CD14-positive monocyte (primary cell): ENCODE measurements around the gene AHNAK. TPM values are rescaled to one million over a fixed set of nuclear protein-coding genes. Genes with fewer than 3 reads are reported as not detected.

Source experiments
- DNase-seq, 3 donors: peaks; one replicate each; pipeline ENCODE4 v3.0.0-alpha.2; 2011 to 2022
- H2AFZ ChIP-seq: 2 replicates; pipeline ENCODE4 v1.6.0; 2012; ENCODE audit warnings: mild to moderate bottlenecking, low read depth, low read length, inconsistent platforms; ENCODE audit not compliant: insufficient read depth, poor library complexity, severe bottlenecking
- H3K27ac ChIP-seq, 2 donors: 1 replicate in 1 of 2; 2 replicates in 1 of 2; pipeline ENCODE4 v1.5.1; 2012 to 2013; ENCODE audit warnings: low read length in 2 of 2, control low read depth in 1 of 2, inconsistent platforms in 1 of 2, low read depth in 1 of 2, mild to moderate bottlenecking in 1 of 2
- H3K27me3 ChIP-seq, 2 donors: one replicate each; pipeline versions ENCODE4 v1.6.0 to v1.6.1; 2011 to 2013; ENCODE audit warnings: low read length in 2 of 2; ENCODE audit not compliant: control insufficient read depth in 2 of 2, insufficient read depth in 2 of 2
- H3K36me3 ChIP-seq, 2 donors: replicated peaks in 1 of 2; 1 replicate in 1 of 2; 2 replicates in 1 of 2; pipeline versions ENCODE4 v1.5.1 to v1.6.1; 2012 to 2013; ENCODE audit warnings: low read length in 2 of 2, control low read depth in 1 of 2, inconsistent platforms in 1 of 2, mild to moderate bottlenecking in 1 of 2; ENCODE audit not compliant: insufficient read depth in 2 of 2, control insufficient read depth in 1 of 2
- H3K4me1 ChIP-seq, 2 donors: 1 replicate in 1 of 2; 2 replicates in 1 of 2; pipeline versions ENCODE4 v1.5.1 to v1.6.1; 2012 to 2013; ENCODE audit warnings: low read length in 2 of 2, control low read depth in 1 of 2, inconsistent platforms in 1 of 2, mild to moderate bottlenecking in 1 of 2, moderate library complexity in 1 of 2; ENCODE audit not compliant: insufficient read depth in 2 of 2, control insufficient read depth in 1 of 2
- H3K4me2 ChIP-seq: replicated peaks from 2 replicates; pipeline ENCODE3; 2012; ENCODE audit warnings: low read length, moderate library complexity, mild to moderate bottlenecking; ENCODE audit not compliant: poor library complexity, severe bottlenecking; ENCODE audit errors: extremely low read depth
- H3K4me3 ChIP-seq, 3 experiments: fragments of 200-600 bp in 1 of 3; sonication (generic) in 1 of 3; replicated peaks in 1 of 3; 1 replicate in 2 of 3; 2 replicates in 1 of 3; pipeline ENCODE4 v1.5.1; 2011 to 2013; ENCODE audit warnings: low read length in 3 of 3, mild to moderate bottlenecking in 3 of 3, control low read depth in 2 of 3, low read depth in 2 of 3, inconsistent platforms in 1 of 3, moderate library complexity in 1 of 3
- H3K79me2 ChIP-seq: 2 replicates; pipeline ENCODE4 v1.6.0; 2012; ENCODE audit warnings: mild to moderate bottlenecking, control low read depth, inconsistent platforms, low read length, moderate library complexity; ENCODE audit not compliant: insufficient read depth
- H3K9ac ChIP-seq: 2 replicates; pipeline ENCODE4 v1.6.0; 2017; ENCODE audit warnings: low read length, mild to moderate bottlenecking; ENCODE audit not compliant: insufficient read depth, poor library complexity, severe bottlenecking
- H3K9me3 ChIP-seq, 2 donors: replicated peaks in 1 of 2; 1 replicate in 1 of 2; 2 replicates in 1 of 2; pipeline versions ENCODE4 v1.5.1 to v1.6.1; 2012 to 2013; ENCODE audit warnings: low read length in 2 of 2, control low read depth in 1 of 2; ENCODE audit not compliant: control insufficient read depth in 1 of 2, insufficient read depth in 1 of 2
- H4K20me1 ChIP-seq: 2 replicates; pipeline ENCODE4 v1.6.0; 2012; ENCODE audit warnings: mild to moderate bottlenecking, low read length, control low read depth, moderate library complexity; ENCODE audit not compliant: insufficient read depth
- H3K27ac Mint-ChIP-seq, 7 donors: one replicate each; pipeline ENCODE4 v1.8.0; 2020; ENCODE audit warnings: mild to moderate bottlenecking in 7 of 7, mixed read lengths in 7 of 7, moderate library complexity in 6 of 7, inconsistent platforms in 2 of 7
- H3K27me3 Mint-ChIP-seq, 3 donors: one replicate each; pipeline ENCODE4 v1.8.0; 2021 to 2022; ENCODE audit warnings: low read depth in 3 of 3, mild to moderate bottlenecking in 3 of 3, mixed read lengths in 3 of 3, moderate library complexity in 3 of 3, inconsistent platforms in 1 of 3
- H3K36me3 Mint-ChIP-seq, 2 donors: one replicate each; pipeline ENCODE4 v1.8.0; 2020; ENCODE audit warnings: mixed read lengths in 2 of 2, inconsistent platforms in 1 of 2, mild to moderate bottlenecking in 1 of 2
- H3K4me1 Mint-ChIP-seq: one replicate; pipeline ENCODE4 v1.8.0; 2020; ENCODE audit warnings: mild to moderate bottlenecking, mixed read lengths
- H3K4me3 Mint-ChIP-seq, 2 donors: one replicate each; pipeline ENCODE4 v1.8.0; 2020; ENCODE audit warnings: mild to moderate bottlenecking in 2 of 2, mixed read lengths in 2 of 2, moderate library complexity in 1 of 2
- H3K9me3 Mint-ChIP-seq, 7 donors: one replicate each; pipeline ENCODE4 v1.8.0; 2020 to 2022; ENCODE audit warnings: mixed read lengths in 7 of 7, mild to moderate bottlenecking in 6 of 7, moderate library complexity in 6 of 7, inconsistent platforms in 2 of 7
- CTCF ChIP-seq: fragments of 200-600 bp; IDR thresholded peaks from one replicate; pipeline ENCODE4 v1.8.0; 2022; ENCODE audit warnings: antibody characterized with exemption, mild to moderate bottlenecking
- WGBS: methylation state at CpG from one replicate; pipeline ENCODE4 v1.1.5; 2013; ENCODE audit warnings: missing lambda C conversion rate; ENCODE audit not compliant: insufficient coverage; 5-methylcytosine and 5-hydroxymethylcytosine counted together
- intact Hi-C, 2 donors: fragments of 100-400 bp; cut with micrococcal nuclease; formaldehyde crosslinking; loops; one replicate each; pipeline versions ENCODE4 v1.15.0 to v1.15.1; 2023
- polyA plus RNA-seq, 3 donors: library from polyadenylated mRNA; depleted of rRNA in 1 of 3; unstranded in 2 of 3; stranded (reverse) in 1 of 3; fragments of 300-500 nt in 2 of 3; fragments of >200 nt in 1 of 3; fragmentation: Illumina TruSeq in 2 of 3; gene quantifications; 1 replicate in 2 of 3; 2 replicates in 1 of 3; pipeline ENCODE4 v1.2.3, GENCODE V29; 2012 to 2021

AHNAK gene
- polyA plus RNA-seq, 3 donors = 80.0 to 201 (median 103) TPM

GRCh38 chr11:62393061-62393611, 153.5 kb downstream of the AHNAK start:
- DNase-seq = no peak
- H3K4me2 ChIP-seq = no peak overlapping the region
- WGBS = 5% methylated on average over 4 of the region's 12 CpGs
- H4K20me1 ChIP-seq = no peaks in the 10 kb centered on the region
- peak overlapping the region in 4 of 7 donors; percentile 2 to 51 (median 38) for H3K27ac Mint-ChIP-seq
- no peaks in the 10 kb centered on the region for H3K79me2 ChIP-seq
- intact Hi-C loops = loop anchor here in 1 of 2 donors (10.0 kb wide), 1 partner anchor 302 kb away; no protein-coding TSS in a partner anchor
- H3K4me3 Mint-ChIP-seq = no peak overlapping the region
- H3K9me3 Mint-ChIP-seq = no peaks in the 10 kb centered on the region
- H2AFZ ChIP-seq = no peak overlapping the region
- H3K4me3 ChIP-seq = no peak overlapping the region
- H3K9ac ChIP-seq = no peak overlapping the region
- H3K27me3 ChIP-seq = no peaks in the 10 kb centered on the region
- H3K27me3 Mint-ChIP-seq = peaks cover 0 to 1% (median 0%) of the 10 kb centered on the region in 3 donors
- no peak overlapping the region for H3K27ac ChIP-seq
- peaks cover 32 to 40% of the 10 kb centered on the region in 2 donors for H3K36me3 ChIP-seq
- H3K4me1 ChIP-seq = peaks cover 9 to 24% of the 10 kb centered on the region in 2 donors
- no peak for TF ChIP-seq CTCF
- peaks cover 24% of the 10 kb centered on the region for H3K4me1 Mint-ChIP-seq
- no peaks in the 10 kb centered on the region for H3K9me3 ChIP-seq
- H3K36me3 Mint-ChIP-seq = peaks cover 25 to 43% of the 10 kb centered on the region in 2 donors

- no peaks in the 10 kb centered on the region for H4K20me1 ChIP-seq
- H2AFZ ChIP-seq = no peak overlapping the region
- H3K27me3 ChIP-seq = no peaks in the 10 kb centered on the region
- 50% methylated on average over 1 of the region's 3 CpGs for WGBS
- H3K27ac ChIP-seq = no peak overlapping the region
- intact Hi-C loops = loop anchor here in 1 of 2 donors (10.0 kb wide), 1 partner anchor 302 kb away; no protein-coding TSS in a partner anchor
- no peaks in the 10 kb centered on the region for H3K79me2 ChIP-seq
- no peak for DNase-seq
- H3K36me3 Mint-ChIP-seq = peaks cover 25 to 46% of the 10 kb centered on the region in 2 donors
- H3K36me3 ChIP-seq = peaks cover 32 to 40% of the 10 kb centered on the region in 2 donors
- no peak for TF ChIP-seq CTCF
- no peak overlapping the region for H3K4me3 Mint-ChIP-seq
- H3K4me3 ChIP-seq = no peak overlapping the region
- peaks cover 4 to 18% of the 10 kb centered on the region in 2 donors for H3K4me1 ChIP-seq
- H3K27me3 Mint-ChIP-seq = peaks cover 0 to 1% (median 0%) of the 10 kb centered on the region in 3 donors
- peaks cover 17% of the 10 kb centered on the region for H3K4me1 Mint-ChIP-seq
- H3K27ac Mint-ChIP-seq = peak overlapping the region in 2 of 7 donors; percentile 77 to 88
- no peak overlapping the region for H3K9ac ChIP-seq
- no peak overlapping the region for H3K4me2 ChIP-seq
- no peaks in the 10 kb centered on the region for H3K9me3 ChIP-seq
- H3K9me3 Mint-ChIP-seq = no peaks in the 10 kb centered on the region
Measured at GRCh38 chr11:62392506-62392905, 154.1 kb downstream of the AHNAK start.
